GM19452 (cell line): Measurements from ENCODE around the gene UPF3B.
"Not testable (repeated sequence)": the region's sequence is repeated elsewhere in the genome, so short reads cannot be mapped to it uniquely, and the experiment has no call there.

Experiments
- ATAC-seq: cut with Tn5 transposase; IDR thresholded peaks from one replicate; pipeline ENCODE4 v1.9.1; 2021; ENCODE audit not compliant: unreplicated experiment

The UPF3B gene, protein sequence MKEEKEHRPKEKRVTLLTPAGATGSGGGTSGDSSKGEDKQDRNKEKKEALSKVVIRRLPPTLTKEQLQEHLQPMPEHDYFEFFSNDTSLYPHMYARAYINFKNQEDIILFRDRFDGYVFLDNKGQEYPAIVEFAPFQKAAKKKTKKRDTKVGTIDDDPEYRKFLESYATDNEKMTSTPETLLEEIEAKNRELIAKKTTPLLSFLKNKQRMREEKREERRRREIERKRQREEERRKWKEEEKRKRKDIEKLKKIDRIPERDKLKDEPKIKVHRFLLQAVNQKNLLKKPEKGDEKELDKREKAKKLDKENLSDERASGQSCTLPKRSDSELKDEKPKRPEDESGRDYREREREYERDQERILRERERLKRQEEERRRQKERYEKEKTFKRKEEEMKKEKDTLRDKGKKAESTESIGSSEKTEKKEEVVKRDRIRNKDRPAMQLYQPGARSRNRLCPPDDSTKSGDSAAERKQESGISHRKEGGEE

DNA sequence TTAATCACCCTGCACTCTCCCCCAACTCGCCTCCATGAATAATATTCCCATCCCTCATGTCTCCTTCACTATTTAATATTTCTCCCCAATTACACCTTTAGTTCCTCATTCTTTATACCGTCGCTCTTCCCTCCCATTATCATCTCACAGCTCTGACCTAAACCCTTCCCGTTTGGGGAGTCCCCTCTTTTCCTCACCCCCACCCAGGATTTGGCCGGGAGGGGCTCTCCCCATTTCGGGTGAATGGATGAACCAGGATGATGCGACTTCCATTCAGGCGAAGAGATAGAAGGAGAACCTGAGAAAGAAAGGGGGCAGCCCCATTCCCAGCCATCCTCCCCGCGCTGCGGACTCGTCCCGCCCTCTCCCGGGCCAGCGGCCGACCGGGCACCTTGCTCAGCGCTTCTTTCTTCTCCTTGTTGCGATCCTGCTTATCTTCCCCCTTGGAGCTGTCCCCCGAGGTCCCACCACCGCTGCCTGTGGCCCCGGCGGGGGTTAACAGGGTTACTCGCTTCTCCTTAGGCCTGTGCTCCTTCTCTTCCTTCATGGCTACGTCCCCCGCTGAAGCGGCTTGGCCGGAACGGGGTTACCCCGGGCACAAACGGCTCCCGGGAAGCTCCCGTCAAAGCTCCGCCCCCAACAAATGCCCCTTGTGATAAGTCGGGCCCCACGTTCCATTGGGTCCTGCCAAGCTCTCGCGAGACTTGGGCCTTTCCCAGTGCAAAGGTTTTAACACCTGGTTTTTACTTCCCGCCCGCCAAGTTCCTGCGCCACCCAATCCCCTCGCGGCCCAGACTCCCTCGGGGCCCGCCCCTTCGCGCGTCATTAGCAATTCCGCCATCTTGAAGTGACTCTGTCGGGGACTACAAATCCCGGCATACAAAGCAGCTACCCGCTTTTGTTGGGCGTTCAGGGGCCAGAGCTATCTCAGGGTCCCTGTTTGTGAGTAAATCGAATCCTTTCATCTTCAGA, at the start of gene UPF3B:
TSS of gene UPF3B (minus strand) at position 582 of the 972 bp plus-strand sequence. CDS start at position 547, 35 bp downstream.
- peak; percentile 96 for ATAC-seq

DNA sequence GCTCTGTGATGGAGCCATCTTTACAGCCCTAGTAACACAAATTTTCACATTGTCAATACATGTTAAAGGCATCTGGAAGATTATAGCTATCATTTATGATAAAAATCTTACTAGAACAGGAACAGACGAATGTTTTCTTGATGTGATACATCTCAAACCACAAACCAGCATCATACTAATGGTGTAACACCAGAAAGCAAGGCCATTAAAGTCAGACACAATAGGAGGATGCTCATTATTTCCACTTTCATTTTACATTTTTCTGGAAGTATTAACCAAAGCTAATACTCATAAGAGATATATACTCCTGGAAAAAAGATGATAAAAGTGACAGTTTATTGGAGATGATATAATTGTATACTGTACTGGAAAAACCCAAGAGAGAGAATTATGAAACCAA, 48.2 kb upstream of the UPF3B start:
- no peak for ATAC-seq

DNA sequence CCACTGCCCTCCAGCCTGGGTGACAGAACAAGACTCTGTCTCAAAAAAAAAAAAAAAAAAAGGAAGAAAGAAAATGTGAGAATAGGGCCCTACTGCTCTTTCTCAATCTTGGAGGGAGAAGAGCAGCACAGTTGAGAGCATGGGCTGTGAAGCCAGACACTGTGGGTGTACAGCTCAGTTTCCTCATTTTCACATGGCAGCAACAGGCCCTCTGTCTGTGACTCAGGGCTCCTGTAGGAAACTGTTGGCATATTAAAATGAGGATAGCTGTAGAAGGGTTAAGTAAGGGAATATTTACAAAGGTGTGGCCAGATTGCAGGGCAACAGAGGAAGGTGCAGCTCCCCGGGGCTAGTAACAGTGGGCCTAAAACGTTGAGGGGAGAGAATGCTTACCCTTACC, 46.4 kb upstream of the UPF3B start:
- ATAC-seq: no peak

DNA sequence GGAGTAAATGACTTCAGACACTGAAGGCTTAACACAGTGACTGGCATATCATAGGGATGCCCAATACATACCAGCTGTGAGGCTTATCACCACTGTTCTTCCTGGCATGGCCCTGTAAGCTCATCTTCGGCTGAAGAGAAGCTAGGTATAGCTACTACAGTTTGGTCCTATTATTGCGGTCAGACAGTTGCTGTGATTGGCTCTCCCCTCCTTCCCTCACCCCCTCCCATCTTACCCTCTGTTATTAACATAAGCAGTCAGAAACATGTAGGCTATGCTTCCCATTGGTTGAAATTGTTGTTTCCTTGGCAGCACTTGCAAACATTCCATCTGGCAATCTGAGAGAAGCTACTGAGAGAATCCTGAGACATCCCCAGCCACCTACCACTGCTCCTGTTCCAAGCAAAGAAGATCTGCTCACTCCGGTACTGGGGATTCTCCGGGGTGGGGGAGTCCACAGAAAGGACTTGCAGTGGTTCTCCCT, 43.1 kb upstream of the UPF3B start, which contains the start of gene AKAP14:
TSS of gene AKAP14 (plus strand) at position 51 of the 484 bp plus-strand sequence. CDS start 7,331 bp downstream, outside the sequence.
- ATAC-seq: no peak

DNA sequence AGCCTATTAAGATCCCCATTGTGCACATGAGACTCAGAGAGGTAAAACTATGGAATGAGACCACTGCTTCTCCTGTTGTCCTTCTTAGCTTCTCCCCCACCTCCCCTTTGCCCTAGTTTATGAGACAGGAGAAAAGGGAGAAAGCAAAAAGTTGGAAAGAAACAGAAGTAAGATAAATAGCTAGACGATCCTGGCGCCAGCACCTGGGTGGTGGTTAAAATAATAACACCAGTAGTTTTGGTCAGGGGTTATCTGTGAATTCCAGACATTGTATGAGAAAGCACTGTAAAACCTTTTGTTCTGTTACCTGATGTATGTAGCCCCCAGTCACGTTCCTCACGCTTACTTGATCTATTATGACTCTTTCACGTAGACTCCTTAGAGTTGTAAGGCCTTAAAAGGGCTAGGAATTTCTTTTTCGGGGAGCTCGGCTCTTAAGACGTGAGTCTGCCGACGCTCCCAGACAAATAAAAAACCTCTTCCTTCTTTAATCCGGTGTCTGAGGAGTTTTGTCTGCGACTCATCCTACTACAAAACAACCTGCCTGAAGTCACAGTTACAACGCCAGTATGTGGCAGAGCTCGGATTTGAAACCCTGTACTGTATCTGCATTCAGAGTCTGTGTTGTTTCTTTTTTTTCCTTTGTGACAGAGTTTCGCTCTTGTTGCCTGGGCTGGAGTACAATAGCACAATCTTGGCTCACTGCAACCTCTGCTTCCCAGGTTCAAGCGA, 39.4 kb upstream of the UPF3B start:
- ATAC-seq: not testable (repeated sequence)

DNA sequence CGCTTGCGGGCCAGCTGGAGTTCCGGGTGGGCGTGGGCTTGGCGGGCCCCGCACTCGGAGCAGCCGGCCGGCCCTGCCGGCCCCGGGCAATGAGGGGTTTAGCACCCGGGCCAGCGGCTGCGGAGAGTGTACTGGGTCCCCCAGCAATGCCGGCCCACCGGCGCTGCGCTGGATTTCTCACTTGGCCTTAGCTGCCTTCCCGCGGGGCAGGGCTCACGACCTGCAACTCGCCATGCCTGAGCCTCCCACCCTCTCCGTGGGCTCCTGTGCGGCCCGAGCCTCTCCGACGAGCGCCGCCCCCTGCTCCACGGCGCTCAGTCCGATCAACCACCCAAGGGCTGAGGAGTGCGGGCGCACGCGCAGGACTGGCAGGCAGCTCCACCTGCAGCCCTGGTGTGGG, 37.9 kb upstream of the UPF3B start:
- ATAC-seq: not testable (repeated sequence)

DNA sequence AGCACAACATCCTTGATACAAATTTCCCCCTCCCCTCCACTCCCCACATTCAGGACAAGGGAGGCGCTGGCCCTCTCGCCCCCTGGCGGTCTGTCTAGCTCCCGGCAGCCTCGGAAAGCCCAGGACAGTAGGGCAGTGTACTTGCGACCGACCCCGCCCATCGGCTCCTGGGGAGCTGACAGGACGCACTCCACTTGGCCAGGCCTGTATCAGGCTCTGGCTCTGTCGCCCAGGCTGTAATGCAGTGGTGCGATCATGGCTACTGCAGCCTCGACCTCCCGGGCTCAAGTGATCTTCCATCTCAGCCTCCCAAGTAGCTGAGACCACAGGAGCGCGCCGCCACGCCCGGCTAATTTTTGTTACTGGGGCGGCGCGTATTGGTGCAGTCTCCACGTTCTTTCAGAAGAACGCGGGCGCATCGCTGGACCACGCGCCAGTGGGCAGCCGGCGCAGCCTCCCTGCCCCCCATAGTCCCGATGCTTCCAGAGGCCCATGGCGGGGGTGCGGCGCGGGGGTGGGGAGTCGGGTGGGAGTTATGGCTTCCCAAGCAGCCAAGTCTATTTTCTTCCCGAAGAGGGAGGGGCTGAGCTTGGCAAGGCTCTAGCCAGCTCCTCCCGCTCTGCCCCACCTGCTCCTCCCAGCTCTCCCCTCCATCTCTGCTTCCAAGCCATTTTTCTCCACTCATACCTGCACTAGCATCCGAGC, 35.1 kb upstream of the UPF3B start:
- ATAC-seq: peak; percentile 85

DNA sequence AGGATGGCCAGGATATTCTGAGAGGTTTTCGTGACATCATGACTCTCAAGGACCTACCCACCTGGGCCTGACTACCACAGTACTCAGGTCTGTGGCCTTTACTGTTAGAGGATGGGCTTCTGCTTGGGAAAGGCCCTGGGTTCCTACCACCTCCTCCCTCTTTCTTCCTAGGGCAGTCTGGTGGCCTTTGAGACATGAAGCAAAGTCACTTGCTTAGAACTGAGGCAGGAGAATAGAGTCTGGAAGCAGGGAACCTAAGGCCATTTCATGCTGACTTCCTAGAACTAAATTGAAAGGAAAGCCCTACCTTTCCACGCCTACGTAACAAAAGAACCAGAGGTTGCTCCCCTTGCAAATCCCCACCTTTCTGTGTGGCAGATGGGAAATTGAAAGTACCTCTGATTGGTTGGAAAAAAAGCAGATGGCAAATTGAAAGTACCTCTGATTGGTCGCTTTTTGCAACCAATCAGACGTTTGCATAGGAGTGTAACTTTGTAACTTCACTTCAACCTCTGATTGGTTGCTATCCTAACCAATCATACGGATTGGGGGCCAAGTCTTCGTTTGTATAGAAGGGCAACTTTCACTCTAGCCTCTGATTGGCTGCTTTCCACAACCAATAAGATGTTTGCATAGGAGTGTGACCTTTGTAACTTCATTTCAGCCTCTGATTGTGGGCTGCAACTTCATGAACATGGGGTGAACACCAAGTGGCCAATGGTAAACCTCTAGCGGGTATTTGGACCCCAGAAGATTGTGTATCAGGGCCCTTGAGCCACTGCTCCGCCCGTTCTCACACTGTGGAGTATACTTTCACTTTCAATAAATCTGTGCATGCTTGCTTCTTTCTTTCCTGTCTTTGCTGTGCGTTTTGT, 33.0 kb upstream of the UPF3B start:
- no peak for ATAC-seq

DNA sequence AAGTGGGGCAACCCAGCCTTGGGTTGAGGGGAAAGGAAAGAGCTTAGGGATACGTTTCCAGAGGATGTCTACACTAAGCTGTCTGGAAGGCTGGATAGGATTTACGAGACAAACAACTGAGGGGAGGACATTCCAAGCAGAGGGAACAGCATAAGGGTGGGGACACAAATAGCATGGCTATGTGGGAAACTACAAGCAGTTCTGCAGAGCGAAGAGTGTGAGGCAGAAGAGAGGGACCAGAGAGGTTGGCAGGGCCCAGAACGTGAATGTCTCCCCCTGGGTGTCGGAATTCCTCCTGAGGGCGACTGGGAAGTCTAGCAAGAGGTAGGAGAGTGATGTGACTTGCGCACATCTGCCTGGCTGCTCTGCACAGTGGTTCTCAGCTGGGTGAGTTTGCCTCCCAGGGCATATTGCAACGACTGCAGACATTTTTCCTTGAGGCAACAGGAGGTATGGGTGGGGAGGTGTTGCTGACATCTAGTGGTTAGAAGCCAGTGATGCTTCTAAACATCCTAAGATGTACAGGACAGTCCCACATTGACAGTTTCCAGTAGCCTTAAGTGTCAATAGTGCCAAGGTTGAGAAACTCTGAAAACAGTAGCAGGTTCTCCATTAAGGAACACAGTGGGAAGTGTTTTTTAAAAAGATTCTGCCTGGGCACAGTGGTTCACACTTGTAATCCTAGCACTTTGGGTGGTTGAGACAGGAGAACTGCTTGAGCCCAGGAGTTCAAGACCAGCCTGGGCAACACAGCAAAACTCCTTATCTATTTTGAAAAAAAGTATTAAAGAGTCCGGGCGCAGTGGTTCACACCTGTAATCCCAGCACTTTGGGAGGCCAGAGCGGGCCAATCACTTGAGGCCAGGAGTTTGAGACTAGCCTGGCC, 28.0 kb upstream of the UPF3B start:
- no peak for ATAC-seq

DNA sequence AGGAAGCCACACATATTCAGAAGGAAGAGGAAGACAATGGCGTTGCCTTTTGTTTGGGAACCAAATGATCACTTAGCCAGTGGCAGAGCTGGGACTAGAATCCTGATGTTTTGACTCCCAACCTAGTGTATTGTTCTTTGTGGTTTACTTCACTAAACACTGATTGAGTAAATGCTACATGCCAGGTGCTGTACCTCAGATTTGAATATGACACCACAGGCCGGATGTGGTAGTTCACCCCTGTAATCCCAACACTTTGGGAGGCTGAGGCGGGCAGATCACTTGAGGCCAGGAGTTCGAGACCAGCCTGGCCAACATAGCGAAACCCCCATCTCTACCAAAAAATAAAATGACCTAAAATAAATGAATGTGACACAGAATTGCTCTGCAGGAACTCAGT, 27.3 kb upstream of the UPF3B start:
- ATAC-seq: no peak

DNA sequence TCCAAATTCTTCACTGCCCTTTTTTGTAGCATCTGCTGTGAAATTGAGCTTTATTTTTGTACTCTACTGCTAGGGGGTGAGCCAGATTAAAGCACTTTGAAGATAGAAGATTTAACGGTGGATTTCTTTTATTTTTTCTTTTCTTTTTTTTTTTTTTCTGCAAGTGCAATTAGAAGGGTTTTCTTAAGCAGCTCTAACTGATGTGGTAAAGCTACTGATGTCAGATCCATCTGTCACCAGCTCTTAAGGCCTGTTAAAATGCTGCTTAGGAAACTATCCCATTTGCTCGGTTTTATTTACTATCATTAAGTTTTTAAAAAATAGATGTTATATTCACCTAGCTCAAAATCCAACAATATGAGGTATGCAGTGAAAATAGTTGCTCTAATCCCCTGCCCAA, 26.0 kb upstream of the UPF3B start:
- no peak for ATAC-seq

DNA sequence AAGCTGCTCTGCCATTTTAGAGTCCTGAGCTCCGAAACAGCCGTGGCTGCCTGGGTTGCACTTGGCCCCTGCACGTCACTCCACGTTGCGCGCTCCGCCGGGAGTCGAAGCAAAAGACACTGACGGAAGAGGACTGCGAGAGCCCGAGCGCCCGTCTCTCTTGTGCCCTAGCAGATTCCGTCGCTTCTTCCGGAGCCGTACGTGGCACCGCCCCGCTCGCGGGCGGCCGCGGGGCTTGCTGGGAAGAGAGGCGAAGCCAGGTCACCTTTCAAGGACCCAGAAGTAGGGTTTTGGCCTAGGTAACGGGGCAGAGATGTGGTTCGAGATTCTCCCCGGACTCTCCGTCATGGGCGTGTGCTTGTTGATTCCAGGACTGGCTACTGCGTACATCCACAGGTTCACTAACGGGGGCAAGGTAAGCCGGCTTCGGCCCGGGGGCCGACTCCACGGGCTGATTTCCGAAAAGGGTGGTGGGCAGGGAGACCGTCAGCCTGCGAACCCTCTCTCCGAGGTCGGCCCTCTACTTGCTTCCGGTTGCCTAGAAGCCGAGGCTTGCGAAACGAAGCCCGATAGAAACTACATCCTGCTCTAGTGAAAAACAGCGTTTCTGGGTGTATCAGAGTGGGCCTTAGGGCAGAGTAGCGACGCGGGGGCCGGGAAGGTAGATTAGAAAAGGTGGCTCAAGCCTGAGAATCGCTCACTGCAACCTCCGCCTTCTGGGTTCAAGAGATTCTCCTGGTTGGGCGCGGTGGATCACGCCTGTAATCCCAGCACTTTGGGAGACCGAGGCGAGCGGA, 19.0 kb upstream of the UPF3B start, which contains the start of the genes NDUFA1 and RNF113A:
TSS of gene NDUFA1 (plus strand) at position 234 of the 797 bp plus-strand sequence. CDS start at position 314, 80 bp downstream.
TSS of gene RNF113A (minus strand) at position 135 of the 797 bp plus-strand sequence. CDS start at position 15, 120 bp downstream.
- peak; percentile 90 for ATAC-seq

DNA sequence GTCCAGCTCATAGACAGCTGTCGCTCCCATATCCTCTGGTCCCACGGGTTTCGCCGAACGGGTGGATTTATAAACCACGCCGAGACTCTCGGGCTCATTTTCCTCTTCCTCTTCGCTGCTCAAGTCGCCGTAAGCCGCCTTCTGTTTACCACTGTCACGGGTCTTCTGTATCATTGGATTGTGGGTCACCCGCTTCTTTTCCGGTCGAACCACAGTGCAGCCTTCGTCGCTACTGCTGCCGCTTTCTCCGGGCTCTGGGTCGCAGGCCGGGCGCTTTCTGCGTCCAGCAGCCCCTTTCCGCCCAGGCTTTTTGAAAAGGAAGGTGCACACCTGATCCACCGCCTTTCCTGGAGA, 18.5 kb upstream of the UPF3B start:
- peak; percentile 51 for ATAC-seq

DNA sequence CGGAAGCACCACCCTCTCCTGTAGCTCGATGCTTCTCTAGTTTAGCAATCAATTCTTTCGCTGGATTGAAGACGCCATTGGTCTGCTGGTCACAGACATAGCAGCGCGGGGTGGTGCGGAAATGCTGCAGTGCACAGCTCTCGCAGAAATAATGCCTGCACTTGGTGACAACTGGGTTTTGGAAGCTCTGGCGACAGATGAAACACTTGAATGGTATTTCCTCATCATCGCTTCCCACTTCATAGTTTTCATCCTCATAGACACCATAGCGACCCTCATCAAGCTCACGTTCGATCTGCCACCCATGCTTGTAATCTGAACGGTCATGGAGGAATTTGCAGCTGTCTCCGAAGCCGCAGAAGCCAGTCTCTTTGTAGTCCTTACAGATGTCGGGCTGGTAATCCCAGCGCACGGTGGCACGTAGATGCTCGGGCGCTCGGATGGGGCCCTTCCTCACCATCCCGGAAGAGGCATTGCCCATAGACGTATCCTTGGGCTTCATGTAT, 17.9 kb upstream of the UPF3B start:
- peak; percentile 14 for ATAC-seq

DNA sequence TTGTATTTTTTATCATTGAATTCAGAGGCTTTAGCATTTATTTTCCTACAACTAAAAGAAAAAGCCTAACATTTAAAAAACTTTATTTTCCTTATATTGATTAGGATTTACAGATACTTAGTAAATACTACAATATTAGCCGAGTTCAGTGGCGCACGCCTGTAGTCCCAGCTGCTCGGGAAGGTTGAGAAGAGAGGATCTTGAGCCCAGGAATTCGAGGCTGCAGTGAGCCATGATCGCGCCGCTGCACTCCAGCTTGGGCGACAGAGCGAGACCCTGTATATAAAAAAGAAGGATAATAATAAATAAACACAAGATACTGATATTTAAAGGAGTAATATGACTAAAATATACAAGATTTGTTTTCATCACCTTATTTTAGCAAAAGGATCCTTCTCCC, 681 bp upstream of the UPF3B start:
- ATAC-seq: no peak

DNA sequence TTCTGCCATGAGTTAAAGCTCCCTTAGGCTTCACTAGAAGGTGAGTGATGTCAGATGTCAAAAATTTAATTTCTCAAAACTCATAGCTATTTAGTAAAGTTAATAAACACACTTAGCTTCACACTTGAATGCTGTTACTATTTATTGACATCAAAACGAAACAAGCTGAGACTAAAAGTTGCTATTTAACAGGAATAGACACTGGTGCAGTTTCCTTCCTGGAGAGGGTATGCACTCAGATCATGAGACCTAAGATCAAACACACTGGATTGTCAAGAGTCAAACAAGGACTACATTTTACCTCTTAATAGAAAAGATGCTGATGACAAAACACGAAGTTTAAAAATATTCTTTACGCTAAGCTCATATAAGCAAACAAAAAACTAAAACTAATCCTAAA, 18.9 kb downstream of the UPF3B start:
- ATAC-seq: no peak

DNA sequence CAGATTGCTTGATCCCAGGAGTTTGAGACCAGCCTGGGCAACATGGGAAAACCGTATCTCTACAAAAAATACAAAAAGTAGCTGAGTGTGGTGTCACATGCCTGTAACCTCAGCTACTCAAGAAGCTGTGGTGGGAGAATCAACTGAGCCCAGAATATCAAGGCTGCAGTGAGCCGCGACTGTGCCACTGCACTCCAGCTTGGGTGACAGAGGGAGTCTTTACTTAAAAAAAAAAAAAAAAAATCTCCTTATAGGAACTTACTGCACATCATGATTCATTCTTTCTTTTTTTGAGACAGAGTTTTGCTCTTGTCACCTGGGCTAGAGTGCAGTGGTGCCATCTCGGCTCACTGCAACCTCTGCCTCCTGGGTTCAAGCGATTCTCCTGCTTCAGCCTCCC, 24.3 kb downstream of the UPF3B start:
- ATAC-seq: no peak
